H54 (cell line): Measurements from ENCODE around the gene CAMTA2.

Experiments used
- DNase-seq: peaks from one replicate; pipeline ENCODE4 v3.0.0; 2011; ENCODE audit warnings: low spot score, mixed read lengths; ENCODE audit not compliant: insufficient read length
- FAIRE-seq: peaks from 3 replicates; lab custom pipeline; 2011; peaks lifted over from hg19 to GRCh38; lab: Jason Lieb, UNC
- POLR2A ChIP-seq: IDR thresholded peaks from 2 replicates; pipeline ENCODE4 v1.6.1; 2011; ENCODE audit warnings: low read depth, mild to moderate bottlenecking, low read length

Gene CAMTA2

DNA sequence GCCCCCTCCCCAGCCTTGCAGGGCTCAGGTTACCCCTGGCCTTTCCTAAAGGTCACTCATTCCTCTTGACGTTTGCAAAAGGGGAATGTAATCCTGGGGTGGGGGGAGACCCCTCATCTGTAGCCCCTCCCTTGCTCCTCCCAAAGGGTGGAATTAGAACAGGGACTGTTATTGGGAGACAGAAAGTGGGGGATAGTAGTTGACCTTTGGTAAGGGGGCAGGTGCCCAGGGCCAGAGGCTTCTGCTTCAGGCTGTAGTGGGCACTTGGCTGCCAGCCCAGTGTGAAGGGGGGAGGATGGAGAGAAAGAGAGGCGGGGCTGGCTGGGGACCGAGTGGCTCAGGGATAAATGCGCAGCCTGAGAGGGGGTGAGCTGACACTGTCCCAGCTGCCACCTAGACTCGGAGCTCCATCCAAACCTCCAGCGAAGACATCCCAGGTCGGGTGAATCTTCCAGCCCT, 36.7 kb downstream of the CAMTA2 start, which contains the start of gene ENO3:
Gene ENO3 (plus strand): TSS at position 374 of the 459 bp plus-strand sequence. CDS start 711 bp downstream, outside the sequence.
- DNase-seq (no peak), FAIRE-seq (no peak)
- no peak for TF ChIP-seq POLR2A

- DNase-seq (no peak), FAIRE-seq (no peak)
- TF ChIP-seq POLR2A, result 0 out of 2 replicates have a peak, but pooled peaks have one; percentile 1
These were observed 37.3 kb downstream of the CAMTA2 start for GRCh38 chr17:4950075-4950745.

DNA sequence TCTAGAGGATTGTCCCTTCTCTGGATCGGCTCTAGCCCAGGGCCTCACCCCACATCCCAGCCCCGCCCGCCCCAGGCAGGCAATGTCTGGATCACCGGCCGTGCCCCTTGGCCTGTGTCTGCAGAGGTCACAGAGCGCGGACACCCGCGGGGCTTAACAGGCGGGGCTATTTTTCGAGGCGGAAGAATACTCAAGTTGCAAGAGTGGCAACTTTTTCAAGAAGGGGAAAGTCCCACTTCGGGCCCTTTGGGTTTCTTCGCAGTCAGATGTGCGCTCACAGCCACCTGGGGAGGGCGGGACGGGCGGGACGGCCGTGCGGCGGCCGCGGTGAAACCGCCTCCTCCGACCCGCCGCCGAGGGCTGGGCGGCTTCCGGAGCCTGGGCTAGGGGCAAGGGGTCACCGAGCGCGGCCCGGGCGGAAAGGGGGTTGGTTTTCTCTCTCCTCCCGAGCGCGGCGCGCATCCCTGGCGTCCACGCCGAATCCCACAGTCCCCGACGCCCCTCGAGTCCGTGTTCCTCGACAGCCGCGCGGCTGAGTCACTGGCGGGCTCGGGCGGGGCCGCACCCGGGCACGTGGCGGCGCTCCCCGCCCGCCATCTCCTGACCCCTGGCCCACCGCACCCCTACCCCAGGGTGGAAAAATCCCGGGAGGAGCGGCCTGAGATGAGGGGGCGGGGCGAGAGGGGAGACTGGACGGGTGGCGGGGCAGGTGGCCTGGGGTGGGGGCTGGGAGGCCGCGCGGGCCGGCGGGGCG, 38.0 kb downstream of the CAMTA2 start:
- peak; percentile 34 for TF ChIP-seq POLR2A
- DNase-seq (peak; percentile 61), FAIRE-seq (no peak)

DNA sequence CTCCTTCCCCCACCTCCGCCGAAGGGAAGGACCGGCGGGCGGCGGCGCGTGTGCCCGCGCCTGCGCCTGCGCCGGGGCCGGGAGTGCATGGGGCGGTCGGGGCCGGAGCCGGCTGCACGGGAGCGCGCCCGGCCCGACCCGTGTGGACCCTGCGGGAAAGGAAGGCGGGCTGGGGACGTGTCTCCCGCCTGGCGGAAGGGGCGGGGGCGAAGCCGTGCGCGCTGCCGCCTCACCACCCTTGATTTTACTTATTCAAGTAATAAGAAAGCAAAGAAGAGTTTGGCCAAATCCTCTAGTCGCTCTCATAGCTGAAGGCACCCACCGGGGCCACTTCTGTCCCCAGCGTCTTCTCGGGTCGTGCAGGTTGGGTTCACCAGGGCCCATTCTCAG, 38.5 kb downstream of the CAMTA2 start:
- TF ChIP-seq POLR2A, result no peak; the same call in 1 of the 2 replicates
- DNase-seq, result peak; percentile 89
- FAIRE-seq, result no peak

- FAIRE-seq, result no peak
- TF ChIP-seq POLR2A, result peak; percentile 97
- DNase-seq, result peak; percentile 79
These were observed 39.1 kb downstream of the CAMTA2 start, which contains the start of gene PFN1 for GRCh38 chr17:4948166-4948930. PFN1 (minus strand) TSS chr17:4948530; CDS start chr17:4948394, 136 bp downstream.

- no peak for FAIRE-seq
- no peak for DNase-seq
- peak; percentile 16; the same call in 1 of the 2 replicates for TF ChIP-seq POLR2A
These were observed 39.9 kb downstream of the CAMTA2 start for GRCh38 chr17:4947411-4948165.

DNA sequence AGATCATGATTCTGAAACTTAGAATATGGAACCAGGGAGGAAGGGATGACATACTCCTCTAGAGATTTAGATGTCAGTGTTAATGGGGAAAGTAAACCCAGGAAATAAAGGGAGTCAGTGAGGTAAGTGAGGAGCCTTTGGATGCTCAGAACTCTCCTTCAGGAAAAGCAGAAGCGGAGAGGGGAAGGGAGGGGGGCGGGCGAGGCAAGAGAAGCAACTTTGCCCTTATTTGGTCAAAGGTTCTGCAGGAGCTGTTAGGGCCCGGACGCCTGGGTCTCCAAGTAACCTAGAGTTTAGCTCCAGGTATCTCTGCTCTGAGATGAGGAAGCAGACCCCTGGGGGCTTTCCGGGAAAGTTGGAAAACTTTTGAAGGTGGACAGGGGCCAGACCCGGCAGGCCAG, 40.5 kb downstream of the CAMTA2 start:
- no peak for DNase-seq
- FAIRE-seq, result no peak
- no peak for TF ChIP-seq POLR2A

DNA sequence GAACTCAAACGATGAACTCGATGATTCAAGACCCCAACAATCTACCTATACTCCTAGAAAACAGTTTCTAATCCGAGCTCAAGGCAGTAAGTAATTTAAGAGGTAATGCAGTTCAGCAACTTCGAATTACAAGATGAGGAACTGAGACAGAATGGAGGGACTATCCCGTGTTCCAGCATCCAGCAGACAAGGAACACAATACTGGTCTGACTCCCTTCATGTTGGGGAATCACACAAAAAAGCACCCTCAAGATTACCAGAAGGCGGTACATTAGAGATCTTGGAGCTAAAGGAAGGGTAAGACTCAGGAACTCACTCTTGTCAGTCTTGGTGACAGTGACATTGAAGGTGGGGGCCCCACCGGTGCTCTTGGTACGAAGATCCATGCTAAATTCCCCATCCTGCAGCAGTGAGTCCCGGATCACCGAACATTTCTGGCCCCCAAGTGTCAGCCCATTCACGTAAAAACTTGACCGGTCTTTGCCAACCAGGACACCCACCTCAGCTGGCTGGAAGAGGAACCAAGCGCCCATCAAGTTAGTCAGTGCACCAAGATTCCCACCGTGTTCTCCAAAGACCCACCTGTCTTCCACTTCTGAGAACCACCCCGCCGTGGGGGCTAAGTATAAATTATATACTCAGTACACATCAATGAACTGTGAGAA, 41.0 kb downstream of the CAMTA2 start:
- FAIRE-seq (no peak), DNase-seq (no peak)
- TF ChIP-seq POLR2A, result no peak

DNA sequence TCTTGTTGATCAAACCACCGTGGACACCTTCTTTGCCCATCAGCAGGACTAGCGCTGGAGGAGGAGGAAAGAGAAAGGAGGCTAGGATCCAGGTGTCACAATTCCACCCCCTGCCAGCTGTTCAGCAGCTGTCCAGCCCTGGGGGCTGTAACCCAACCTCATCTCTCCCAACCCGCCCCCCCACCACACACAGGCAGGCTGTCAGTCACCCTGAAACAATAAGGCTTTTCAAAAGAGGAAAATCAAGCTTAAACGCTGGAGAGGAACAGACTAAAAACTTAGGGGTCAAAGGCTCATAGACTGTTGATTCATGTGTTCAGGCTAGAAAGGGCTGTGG, 41.6 kb downstream of the CAMTA2 start:
- DNase-seq (no peak), FAIRE-seq (no peak)
- TF ChIP-seq POLR2A, result no peak

GRCh38 chr17:4945176-4945943, 42.1 kb downstream of the CAMTA2 start:
- peak; percentile 89 for FAIRE-seq
- TF ChIP-seq POLR2A, result peak; percentile 37; the same call in 1 of the 2 replicates
- peak; percentile 92 for DNase-seq

DNA sequence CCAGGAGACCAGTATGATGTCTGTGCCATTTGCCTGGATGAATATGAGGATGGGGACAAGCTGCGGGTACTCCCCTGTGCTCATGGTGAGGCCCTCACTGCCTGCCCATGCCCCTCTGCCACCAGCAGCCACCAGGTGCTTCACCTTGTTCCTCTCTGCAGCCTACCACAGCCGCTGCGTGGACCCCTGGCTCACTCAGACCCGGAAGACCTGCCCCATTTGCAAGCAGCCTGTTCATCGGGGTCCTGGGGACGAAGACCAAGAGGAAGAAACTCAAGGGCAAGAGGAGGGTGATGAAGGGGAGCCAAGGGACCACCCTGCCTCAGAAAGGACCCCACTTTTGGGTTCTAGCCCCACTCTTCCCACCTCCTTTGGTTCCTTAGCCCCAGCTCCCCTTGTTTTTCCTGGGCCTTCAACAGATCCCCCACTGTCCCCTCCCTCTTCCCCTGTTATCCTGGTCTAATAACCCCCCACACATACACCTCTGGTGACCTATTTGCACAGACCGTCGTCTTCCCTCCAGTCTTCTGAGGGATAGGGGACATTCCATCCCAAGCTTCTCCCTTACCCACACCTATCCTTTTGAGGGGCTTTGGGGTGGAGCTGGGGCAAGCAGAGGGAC, 42.8 kb downstream of the CAMTA2 start:
- DNase-seq (no peak), FAIRE-seq (no peak)
- TF ChIP-seq POLR2A, result no peak

DNA sequence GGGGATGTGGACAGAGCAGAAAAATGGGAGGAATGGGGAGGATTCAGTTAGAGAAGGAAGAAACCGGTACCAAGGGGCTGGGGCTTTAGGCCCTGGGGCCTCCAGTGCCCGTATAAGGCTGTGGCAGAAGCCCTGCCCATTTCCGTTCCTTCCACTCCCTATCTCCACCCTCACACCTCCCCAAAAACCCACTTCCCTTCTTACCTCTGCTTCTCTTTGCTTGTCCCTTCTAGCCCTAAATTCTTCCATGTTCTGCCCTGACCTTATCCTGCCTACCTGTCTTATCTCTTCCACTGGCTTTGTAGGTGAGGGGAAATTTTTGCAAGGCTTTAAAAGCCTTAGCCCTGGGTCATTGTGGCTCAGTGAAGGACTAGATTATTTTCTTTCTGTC, 43.3 kb downstream of the CAMTA2 start:
- DNase-seq (no peak), FAIRE-seq (no peak)
- TF ChIP-seq POLR2A, result no peak
